Neural progenitor cell (in vitro differentiated cells): ENCODE data around the gene MAPK12. TPM values are rescaled to one million over a fixed set of nuclear protein-coding genes. Genes with fewer than 3 reads are reported as not detected.

Experiments
- DNase-seq: peaks from one replicate; pipeline ENCODE4 v3.0.0-alpha.2; 2016; ENCODE audit warnings: low spot score
- H2AFZ ChIP-seq: fragments of 200-600 bp; sonication (generic); replicated peaks from 2 replicates; pipeline ENCODE4 v1.6.1; 2016; ENCODE audit warnings: antibody characterized with exemption
- H3F3A ChIP-seq: fragments of 200-600 bp; sonication (generic); 2 replicates; pipeline ENCODE4 v1.6.1; 2016; ENCODE audit warnings: antibody characterized with exemption, low read depth
- H3K27ac ChIP-seq: fragments of 200-600 bp; sonication (generic); 2 replicates; pipeline ENCODE4 v1.5.1; 2016; ENCODE audit warnings: mild to moderate bottlenecking
- H3K27me3 ChIP-seq: fragments of 200-600 bp; sonication (generic); 2 replicates; pipeline ENCODE4 v1.6.1; 2016; ENCODE audit warnings: mild to moderate bottlenecking, moderate library complexity
- H3K36me3 ChIP-seq: fragments of 200-600 bp; sonication (generic); 2 replicates; pipeline ENCODE4 v1.5.1; 2016
- H3K4me1 ChIP-seq: fragments of 200-600 bp; sonication (generic); 2 replicates; pipeline ENCODE4 v1.6.1; 2016; ENCODE audit warnings: mixed run types
- H3K4me2 ChIP-seq: fragments of 200-600 bp; sonication (generic); 2 replicates; pipeline ENCODE4 v1.6.1; 2016
- H3K4me3 ChIP-seq: fragments of 200-600 bp; sonication (generic); 2 replicates; pipeline ENCODE4 v1.5.1; 2016
- H3K79me2 ChIP-seq: fragments of 200-600 bp; sonication (generic); 2 replicates; pipeline ENCODE4 v1.6.1; 2016; ENCODE audit warnings: low read depth
- H3K9ac ChIP-seq: fragments of 200-600 bp; sonication (generic); 2 replicates; pipeline ENCODE4 v1.6.1; 2016
- H3K9me3 ChIP-seq: fragments of 200-600 bp; sonication (generic); 2 replicates; pipeline ENCODE4 v1.5.1; 2016; ENCODE audit warnings: low read depth
- H4K20me1 ChIP-seq: fragments of 200-600 bp; sonication (generic); 2 replicates; pipeline ENCODE4 v1.6.1; 2016; ENCODE audit warnings: low read depth
- H3K27ac Mint-ChIP-seq: 3 replicates; pipeline ENCODE4 v1.8.0; 2021; ENCODE audit warnings: mixed read lengths
- H3K27me3 Mint-ChIP-seq: 2 replicates; pipeline ENCODE4 v1.8.0; 2022; ENCODE audit warnings: low read depth, mild to moderate bottlenecking, inconsistent platforms, moderate library complexity, mixed read lengths; ENCODE audit not compliant: insufficient read depth
- H3K36me3 Mint-ChIP-seq: 3 replicates; pipeline ENCODE4 v1.8.0; 2021; ENCODE audit warnings: mixed read lengths
- H3K4me1 Mint-ChIP-seq: 3 replicates; pipeline ENCODE4 v1.8.0; 2021; ENCODE audit warnings: mixed read lengths
- H3K4me3 Mint-ChIP-seq: 3 replicates; pipeline ENCODE4 v1.8.0; 2021; ENCODE audit warnings: mild to moderate bottlenecking, moderate library complexity, mixed read lengths
- H3K9me3 Mint-ChIP-seq: 3 replicates; pipeline ENCODE4 v1.8.0; 2020; ENCODE audit warnings: mixed read lengths
- EZH2 ChIP-seq: fragments of 200-600 bp; sonication (generic); IDR thresholded peaks from 2 replicates; pipeline ENCODE4 v1.6.1; 2017; ENCODE audit warnings: antibody characterized with exemption, mild to moderate bottlenecking, moderate library complexity
- EZH2phosphoT487 ChIP-seq: fragments of 200-600 bp; sonication (generic); IDR thresholded peaks from 2 replicates; pipeline ENCODE4 v1.6.1; 2017; ENCODE audit warnings: antibody characterized with exemption
- total RNA-seq: library from RNA; depleted of rRNA; stranded (reverse); fragments of >200 nt; gene quantifications from 2 replicates; pipeline ENCODE4 v1.2.3, GENCODE V29; 2015; ENCODE audit warnings: low replicate concordance
- TF ChIP-seq, protein P1 (sequence below): fragments of 200-600 bp; sonication (generic); IDR thresholded peaks from 2 replicates; pipeline ENCODE4 v1.5.1; 2017; ENCODE audit warnings: antibody characterized with exemption, mild to moderate bottlenecking

The MAPK12 gene
- total RNA-seq, 1 donor from 2014 or later = 18.7 TPM

DNA sequence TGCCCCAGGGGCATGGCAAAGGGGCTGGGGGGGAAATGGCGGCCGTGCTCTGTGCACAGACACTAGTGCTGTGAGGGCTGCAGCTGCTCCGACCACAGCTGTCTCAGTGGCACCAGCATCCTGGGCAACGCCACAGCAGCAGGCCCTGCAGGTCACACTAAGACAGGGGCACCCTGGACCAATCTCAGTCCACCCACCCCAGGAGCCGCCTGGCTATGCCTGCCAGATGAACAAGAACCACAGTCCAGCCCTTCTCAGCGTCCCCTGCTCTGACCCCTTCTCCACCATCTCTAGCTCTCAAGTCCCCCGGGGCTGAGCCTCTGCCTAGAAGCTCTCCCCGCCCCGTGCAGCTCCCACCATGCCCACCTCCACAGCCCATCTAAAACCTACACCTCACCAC is 33.1 kb downstream of the MAPK12 start:
- no peaks in the 10 kb centered on the region for H3F3A ChIP-seq
- DNase-seq = no peak
- no peak overlapping the region for H3K27ac Mint-ChIP-seq
- no peaks in the 10 kb centered on the region for H3K27me3 ChIP-seq
- H3K36me3 Mint-ChIP-seq = peaks cover 10% of the 10 kb centered on the region
- H3K9ac ChIP-seq = no peak overlapping the region
- no peak overlapping the region for H3K4me3 ChIP-seq
- H3K36me3 ChIP-seq = no peaks in the 10 kb centered on the region
- no peaks in the 10 kb centered on the region for H3K4me1 ChIP-seq
- no peak overlapping the region for H3K4me3 Mint-ChIP-seq
- H3K27me3 Mint-ChIP-seq = peaks cover 9% of the 10 kb centered on the region
- no peak overlapping the region for H3K4me2 ChIP-seq
- no peak overlapping the region for H2AFZ ChIP-seq
- no peak overlapping the region for H3K27ac ChIP-seq
- H3K9me3 Mint-ChIP-seq = no peaks in the 10 kb centered on the region
- no peak for TF ChIP-seq EZH2
- no peak for TF ChIP-seq EZH2phosphoT487
- TF ChIP-seq, protein P1, sequence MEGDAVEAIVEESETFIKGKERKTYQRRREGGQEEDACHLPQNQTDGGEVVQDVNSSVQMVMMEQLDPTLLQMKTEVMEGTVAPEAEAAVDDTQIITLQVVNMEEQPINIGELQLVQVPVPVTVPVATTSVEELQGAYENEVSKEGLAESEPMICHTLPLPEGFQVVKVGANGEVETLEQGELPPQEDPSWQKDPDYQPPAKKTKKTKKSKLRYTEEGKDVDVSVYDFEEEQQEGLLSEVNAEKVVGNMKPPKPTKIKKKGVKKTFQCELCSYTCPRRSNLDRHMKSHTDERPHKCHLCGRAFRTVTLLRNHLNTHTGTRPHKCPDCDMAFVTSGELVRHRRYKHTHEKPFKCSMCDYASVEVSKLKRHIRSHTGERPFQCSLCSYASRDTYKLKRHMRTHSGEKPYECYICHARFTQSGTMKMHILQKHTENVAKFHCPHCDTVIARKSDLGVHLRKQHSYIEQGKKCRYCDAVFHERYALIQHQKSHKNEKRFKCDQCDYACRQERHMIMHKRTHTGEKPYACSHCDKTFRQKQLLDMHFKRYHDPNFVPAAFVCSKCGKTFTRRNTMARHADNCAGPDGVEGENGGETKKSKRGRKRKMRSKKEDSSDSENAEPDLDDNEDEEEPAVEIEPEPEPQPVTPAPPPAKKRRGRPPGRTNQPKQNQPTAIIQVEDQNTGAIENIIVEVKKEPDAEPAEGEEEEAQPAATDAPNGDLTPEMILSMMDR = no peak
- peaks cover 5% of the 10 kb centered on the region for H4K20me1 ChIP-seq
- no peaks in the 10 kb centered on the region for H3K9me3 ChIP-seq
- H3K79me2 ChIP-seq = no peaks in the 10 kb centered on the region
- no peaks in the 10 kb centered on the region for H3K4me1 Mint-ChIP-seq

DNA sequence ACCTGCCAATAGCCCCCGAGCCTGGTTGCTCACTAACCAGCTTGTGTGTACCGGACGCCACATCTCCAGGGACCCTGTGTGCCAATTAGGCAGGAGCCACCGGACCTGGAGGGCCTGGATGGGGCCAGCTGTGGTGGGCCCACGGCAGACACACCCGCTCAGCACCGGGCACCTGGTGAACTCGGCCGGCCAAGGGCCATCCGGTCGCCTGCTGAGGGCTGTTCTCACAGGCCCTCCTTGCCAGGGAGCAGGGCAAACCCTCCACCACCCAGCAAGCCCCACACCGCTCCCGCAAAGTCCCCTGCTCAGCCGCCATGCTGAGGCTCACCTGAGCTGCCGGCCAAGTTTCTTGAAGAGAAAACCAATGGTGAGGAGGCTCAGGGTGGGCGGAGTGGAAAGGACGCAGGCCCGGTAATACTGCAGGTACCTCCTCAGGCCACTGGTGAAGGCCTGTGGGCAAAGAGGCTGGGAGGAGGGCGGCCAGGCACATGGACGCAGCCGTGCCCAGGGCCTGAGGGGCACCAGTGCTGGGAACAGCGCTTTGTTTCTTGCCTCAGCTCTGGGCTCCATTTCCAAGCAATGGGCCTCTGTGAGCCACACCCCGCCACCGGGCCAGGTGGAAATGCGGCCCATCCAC is 33.8 kb downstream of the MAPK12 start:
- no peaks in the 10 kb centered on the region for H3K9me3 ChIP-seq
- no peaks in the 10 kb centered on the region for H3K36me3 ChIP-seq
- H3K4me3 ChIP-seq = no peak overlapping the region
- no peaks in the 10 kb centered on the region for H3K4me1 ChIP-seq
- peaks cover 13% of the 10 kb centered on the region for H3K36me3 Mint-ChIP-seq
- no peaks in the 10 kb centered on the region for H3K27me3 ChIP-seq
- no peak overlapping the region for H3K4me2 ChIP-seq
- H3K4me1 Mint-ChIP-seq = no peaks in the 10 kb centered on the region
- no peaks in the 10 kb centered on the region for H3K79me2 ChIP-seq
- no peak for DNase-seq
- no peaks in the 10 kb centered on the region for H3K9me3 Mint-ChIP-seq
- H3K9ac ChIP-seq = no peak overlapping the region
- H3K27ac Mint-ChIP-seq = no peak overlapping the region
- H4K20me1 ChIP-seq = peaks cover 5% of the 10 kb centered on the region
- no peak overlapping the region for H3K4me3 Mint-ChIP-seq
- TF ChIP-seq, protein P1 = no peak
- TF ChIP-seq EZH2 (no peak), EZH2phosphoT487 (no peak)
- H3K27ac ChIP-seq = no peak overlapping the region
- H3F3A ChIP-seq = no peaks in the 10 kb centered on the region
- no peak overlapping the region for H2AFZ ChIP-seq
- H3K27me3 Mint-ChIP-seq = peaks cover 13% of the 10 kb centered on the region

DNA sequence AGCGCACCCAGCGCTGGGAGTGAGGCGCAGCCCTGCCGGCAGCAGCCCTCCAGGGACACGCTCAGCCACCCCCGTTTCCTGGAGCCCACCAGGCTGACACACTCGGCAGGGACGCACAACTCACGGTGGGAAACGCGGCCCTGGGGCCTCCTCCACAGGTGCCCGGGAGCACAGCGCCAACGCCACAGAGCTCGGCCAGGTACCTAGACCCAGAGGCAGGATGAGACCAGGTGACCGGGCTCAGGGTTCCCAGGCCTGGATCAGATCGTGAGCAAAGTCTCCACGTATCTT is 34.7 kb downstream of the MAPK12 start:
- H3K27me3 Mint-ChIP-seq = peaks cover 13% of the 10 kb centered on the region
- no peaks in the 10 kb centered on the region for H3K27me3 ChIP-seq
- no peaks in the 10 kb centered on the region for H3K9me3 Mint-ChIP-seq
- no peaks in the 10 kb centered on the region for H3K9me3 ChIP-seq
- H3K9ac ChIP-seq = no peak overlapping the region
- no peak overlapping the region for H3K27ac ChIP-seq
- no peak for DNase-seq
- H3K4me3 ChIP-seq = no peak overlapping the region
- H2AFZ ChIP-seq = no peak overlapping the region
- H3K4me1 ChIP-seq = no peaks in the 10 kb centered on the region
- H4K20me1 ChIP-seq = peaks cover 5% of the 10 kb centered on the region
- no peaks in the 10 kb centered on the region for H3K4me1 Mint-ChIP-seq
- TF ChIP-seq EZH2 (no peak), EZH2phosphoT487 (no peak)
- TF ChIP-seq, protein P1 = no peak
- peaks cover 11% of the 10 kb centered on the region for H3K36me3 Mint-ChIP-seq
- H3K36me3 ChIP-seq = no peaks in the 10 kb centered on the region
- no peaks in the 10 kb centered on the region for H3F3A ChIP-seq
- no peak overlapping the region for H3K27ac Mint-ChIP-seq
- no peak overlapping the region for H3K4me3 Mint-ChIP-seq
- no peak overlapping the region for H3K4me2 ChIP-seq
- no peaks in the 10 kb centered on the region for H3K79me2 ChIP-seq
